ENCODE data around the gene QKI. TPM values are rescaled to one million over a fixed set of nuclear protein-coding genes. Genes with fewer than 3 reads are reported as not detected.

Gene QKI
- total and polyA plus RNA-seq, 8 donors: 136 to 195 (median 158) TPM

DNA sequence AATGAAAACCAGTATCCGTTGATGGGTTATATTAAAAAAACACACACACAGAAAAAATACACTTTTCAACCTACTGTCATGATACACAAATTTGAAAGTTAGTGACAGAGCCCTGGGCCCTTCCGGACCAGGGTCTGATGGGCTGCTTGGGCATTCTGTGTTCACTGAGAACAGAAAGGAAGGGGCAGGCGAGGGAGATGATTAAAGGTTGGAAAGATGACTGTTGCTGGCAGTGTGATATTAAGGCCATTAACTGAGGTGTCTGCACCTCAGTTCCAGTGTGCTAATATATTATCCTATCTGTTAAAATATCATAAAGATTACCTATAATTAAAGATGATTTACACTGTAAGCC is 18.7 kb upstream of the QKI start:
- H3K9me3 ChIP-seq: no peaks in the 10 kb centered on the region
- no peak overlapping the region for H3K4me3 ChIP-seq
- H3K27ac ChIP-seq: no peak overlapping the region
- no peaks in the 10 kb centered on the region for H3K36me3 ChIP-seq
- ATAC-seq (no peak), DNase-seq (no peak)
- H3K4me1 ChIP-seq: peaks cover 0 to 36% of the 10 kb centered on the region in 2 donors
- no peaks in the 10 kb centered on the region for H3K27me3 ChIP-seq
- intact Hi-C loops (cut with DNase I): no loop called here
- TF ChIP-seq, protein P1, sequence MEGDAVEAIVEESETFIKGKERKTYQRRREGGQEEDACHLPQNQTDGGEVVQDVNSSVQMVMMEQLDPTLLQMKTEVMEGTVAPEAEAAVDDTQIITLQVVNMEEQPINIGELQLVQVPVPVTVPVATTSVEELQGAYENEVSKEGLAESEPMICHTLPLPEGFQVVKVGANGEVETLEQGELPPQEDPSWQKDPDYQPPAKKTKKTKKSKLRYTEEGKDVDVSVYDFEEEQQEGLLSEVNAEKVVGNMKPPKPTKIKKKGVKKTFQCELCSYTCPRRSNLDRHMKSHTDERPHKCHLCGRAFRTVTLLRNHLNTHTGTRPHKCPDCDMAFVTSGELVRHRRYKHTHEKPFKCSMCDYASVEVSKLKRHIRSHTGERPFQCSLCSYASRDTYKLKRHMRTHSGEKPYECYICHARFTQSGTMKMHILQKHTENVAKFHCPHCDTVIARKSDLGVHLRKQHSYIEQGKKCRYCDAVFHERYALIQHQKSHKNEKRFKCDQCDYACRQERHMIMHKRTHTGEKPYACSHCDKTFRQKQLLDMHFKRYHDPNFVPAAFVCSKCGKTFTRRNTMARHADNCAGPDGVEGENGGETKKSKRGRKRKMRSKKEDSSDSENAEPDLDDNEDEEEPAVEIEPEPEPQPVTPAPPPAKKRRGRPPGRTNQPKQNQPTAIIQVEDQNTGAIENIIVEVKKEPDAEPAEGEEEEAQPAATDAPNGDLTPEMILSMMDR (IDR thresholded peaks at IDR 0.05): no peak

GRCh38 chr6:163397326-163397725 is 17.2 kb upstream of the QKI start:
- TF ChIP-seq, protein P1 (IDR thresholded peaks at IDR 0.05): no peak
- H3K4me1 ChIP-seq: peaks cover 0 to 29% of the 10 kb centered on the region in 2 donors
- ATAC-seq: no peak
- no peaks in the 10 kb centered on the region for H3K27me3 ChIP-seq
- no peak for DNase-seq
- no peaks in the 10 kb centered on the region for H3K9me3 ChIP-seq
- intact Hi-C loops (cut with DNase I): no loop called here
- no peak overlapping the region for H3K27ac ChIP-seq
- no peaks in the 10 kb centered on the region for H3K36me3 ChIP-seq
- no peak overlapping the region for H3K4me3 ChIP-seq

- intact Hi-C loops (cut with DNase I): no loop called here
- Histone ChIP-seq H3K9me3 (no peaks in the 10 kb centered on the region), H3K4me1 (peaks cover 0 to 25% of the 10 kb centered on the region in 2 donors), H3K4me3 (no peak overlapping the region), H3K27me3 (no peaks in the 10 kb centered on the region), H3K27ac (no peak overlapping the region), H3K36me3 (no peaks in the 10 kb centered on the region)
- no peak for ATAC-seq
- DNase-seq: no peak
- TF ChIP-seq, protein P1 (IDR thresholded peaks at IDR 0.05): no peak
Measured at GRCh38 chr6:163398115-163398514, 16.4 kb upstream of the QKI start.

DNA sequence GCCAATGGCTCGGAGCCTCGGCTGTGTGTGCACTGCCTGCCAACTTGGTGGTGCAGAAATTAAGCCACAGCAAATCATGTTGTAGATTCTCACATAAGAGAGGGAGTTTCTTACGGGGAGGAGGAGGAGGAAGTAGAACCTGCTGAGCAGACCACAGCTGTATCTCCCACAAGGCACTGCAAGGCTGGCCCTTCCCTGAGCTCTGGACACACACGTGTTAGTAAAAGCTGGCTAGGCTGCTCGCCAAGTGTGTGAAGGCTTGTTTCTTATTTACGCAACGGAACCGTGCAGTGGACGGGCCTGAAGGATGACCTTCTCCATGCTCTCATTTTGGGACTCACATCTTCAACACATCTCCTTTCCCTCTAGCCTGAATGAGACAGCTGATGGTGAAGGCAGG is 15.7 kb upstream of the QKI start:
- peak; percentile 73 for ATAC-seq
- no peaks in the 10 kb centered on the region for H3K27me3 ChIP-seq
- no peaks in the 10 kb centered on the region for H3K36me3 ChIP-seq
- intact Hi-C loops (cut with DNase I): no loop called here
- H3K27ac ChIP-seq: no peak overlapping the region
- peak in 1 of 4 donors; percentile 78 for DNase-seq
- no peak overlapping the region for H3K4me3 ChIP-seq
- no peaks in the 10 kb centered on the region for H3K9me3 ChIP-seq
- H3K4me1 ChIP-seq: peaks cover 0 to 27% of the 10 kb centered on the region in 2 donors
- TF ChIP-seq, protein P1 (IDR thresholded peaks at IDR 0.05): no peak

- Histone ChIP-seq H3K36me3 (no peaks in the 10 kb centered on the region), H3K4me3 (no peak overlapping the region), H3K4me1 (peaks cover 10 to 34% of the 10 kb centered on the region in 2 donors), H3K27ac (no peak overlapping the region), H3K27me3 (no peaks in the 10 kb centered on the region), H3K9me3 (no peaks in the 10 kb centered on the region)
- intact Hi-C loops (cut with DNase I): loop anchor here in 1 of 2 donors (10.0 kb wide), 1 partner anchor 216 kb away; no protein-coding TSS in a partner anchor
- ATAC-seq (no peak), DNase-seq (no peak)
- TF ChIP-seq, protein P1 (IDR thresholded peaks at IDR 0.05): no peak
Measured at GRCh38 chr6:163400509-163400908, 14.0 kb upstream of the QKI start.
